ENCODE results near the gene SNX20.

- TF ChIP-seq CTCF (conservative IDR thresholded peaks at IDR 0.05 in 1 of 2, IDR thresholded peaks at IDR 0.05 in 1 of 2; ENCODE audit: extremely low read depth in 1 of 2, insufficient read depth in 1 of 2, low read depth in 1 of 2, low read length in 2 of 2) (no peak), EZH2 (IDR thresholded peaks at IDR 0.05; ENCODE audit: borderline replicate concordance, low read length) (no peak)
These were observed 27.2 kb downstream of the SNX20 start for GRCh38 chr16:50653633-50654519.

All from mammary epithelial cell (primary cell).